IPS-18c (cell line): ENCODE data around the gene BRINP2.

ENCODE experiments used
- H3K4me3 ChIP-seq: 2 replicates; pipeline ENCODE4 v1.7.0; 2013; ENCODE audit warnings: low read depth, mild to moderate bottlenecking, low read length, moderate library complexity; ENCODE audit not compliant: insufficient read depth
- H3K9me3 ChIP-seq: one replicate; pipeline ENCODE4 v1.6.1; 2013; ENCODE audit warnings: mild to moderate bottlenecking, low read length, moderate library complexity; ENCODE audit not compliant: control insufficient read depth, insufficient read depth

BRINP2 gene

GRCh38 chr1:177206831-177207355, 36.1 kb downstream of the BRINP2 start:
- Histone ChIP-seq H3K9me3 (no peaks in the 10 kb centered on the region), H3K4me3 (no peak overlapping the region)

- no peak overlapping the region for H3K4me3 ChIP-seq
- H3K9me3 ChIP-seq = no peaks in the 10 kb centered on the region
These were observed 38.2 kb downstream of the BRINP2 start for GRCh38 chr1:177208920-177209319.

- no peak overlapping the region for H3K4me3 ChIP-seq
- H3K9me3 ChIP-seq = no peaks in the 10 kb centered on the region
These were observed 38.6 kb downstream of the BRINP2 start for GRCh38 chr1:177209357-177209756.

- H3K9me3 ChIP-seq = no peaks in the 10 kb centered on the region
- H3K4me3 ChIP-seq = no peak overlapping the region
These were observed 39.3 kb downstream of the BRINP2 start for GRCh38 chr1:177210071-177210470.

GRCh38 chr1:177211231-177211630, 40.5 kb downstream of the BRINP2 start:
- Histone ChIP-seq H3K4me3 (no peak overlapping the region), H3K9me3 (no peaks in the 10 kb centered on the region)

- no peak overlapping the region for H3K4me3 ChIP-seq
These were observed 45.9 kb downstream of the BRINP2 start for GRCh38 chr1:177216587-177217202.

GRCh38 chr1:177219554-177220458, 49.0 kb downstream of the BRINP2 start:
- H3K4me3 ChIP-seq = no peak overlapping the region
- no peaks in the 10 kb centered on the region for H3K9me3 ChIP-seq

More at GRCh38 chr1:177216587-177217202, 45.9 kb downstream of the BRINP2 start:
- H3K9me3 ChIP-seq = no peaks in the 10 kb centered on the region

- no peaks in the 10 kb centered on the region for H3K9me3 ChIP-seq
These were observed 52.6 kb downstream of the BRINP2 start for GRCh38 chr1:177223359-177223758.

GRCh38 chr1:177227978-177228692, 57.4 kb downstream of the BRINP2 start:
- Histone ChIP-seq H3K4me3 (no peak overlapping the region), H3K9me3 (no peaks in the 10 kb centered on the region)

More at GRCh38 chr1:177223359-177223758, 52.6 kb downstream of the BRINP2 start:
- H3K4me3 ChIP-seq = no peak overlapping the region

GRCh38 chr1:177228693-177229065, 57.9 kb downstream of the BRINP2 start:
- Histone ChIP-seq H3K4me3 (no peak overlapping the region), H3K9me3 (no peaks in the 10 kb centered on the region)

- no peaks in the 10 kb centered on the region for H3K9me3 ChIP-seq
- no peak overlapping the region for H3K4me3 ChIP-seq
These were observed 59.0 kb downstream of the BRINP2 start for GRCh38 chr1:177229781-177230180.

GRCh38 chr1:177230228-177231016, 59.7 kb downstream of the BRINP2 start:
- no peak overlapping the region for H3K4me3 ChIP-seq

GRCh38 chr1:177235350-177235749, 64.6 kb downstream of the BRINP2 start:
- no peak overlapping the region for H3K4me3 ChIP-seq

More at GRCh38 chr1:177230228-177231016, 59.7 kb downstream of the BRINP2 start:
- no peaks in the 10 kb centered on the region for H3K9me3 ChIP-seq

GRCh38 chr1:177236962-177237361, 66.2 kb downstream of the BRINP2 start:
- H3K9me3 ChIP-seq = no peaks in the 10 kb centered on the region
- no peak overlapping the region for H3K4me3 ChIP-seq

More at GRCh38 chr1:177235350-177235749, 64.6 kb downstream of the BRINP2 start:
- no peaks in the 10 kb centered on the region for H3K9me3 ChIP-seq

- H3K9me3 ChIP-seq = no peaks in the 10 kb centered on the region
- H3K4me3 ChIP-seq = no peak overlapping the region
These were observed 68.2 kb downstream of the BRINP2 start for GRCh38 chr1:177238967-177239366.

- Histone ChIP-seq H3K4me3 (no peak overlapping the region), H3K9me3 (no peaks in the 10 kb centered on the region)
These were observed 69.0 kb downstream of the BRINP2 start for GRCh38 chr1:177239792-177240191.

- Histone ChIP-seq H3K9me3 (no peaks in the 10 kb centered on the region), H3K4me3 (no peak overlapping the region)
These were observed 73.0 kb downstream of the BRINP2 start for GRCh38 chr1:177243773-177244172.
